Neural progenitor cell (in vitro differentiated cells): ENCODE results near the gene ZNF732. TPM values are rescaled to one million over a fixed set of nuclear protein-coding genes. Genes with fewer than 3 reads are reported as not detected.
"Not testable (repeated sequence)": the region's sequence is repeated elsewhere in the genome, so short reads cannot be mapped to it uniquely, and the experiment has no call there.

ENCODE experiments used
- DNase-seq: peaks from one replicate; pipeline ENCODE4 v3.0.0-alpha.2; 2016; ENCODE audit warnings: low spot score
- H2AFZ ChIP-seq: fragments of 200-600 bp; sonication (generic); replicated peaks from 2 replicates; pipeline ENCODE4 v1.6.1; 2016; ENCODE audit warnings: antibody characterized with exemption
- H3F3A ChIP-seq: fragments of 200-600 bp; sonication (generic); 2 replicates; pipeline ENCODE4 v1.6.1; 2016; ENCODE audit warnings: antibody characterized with exemption, low read depth
- H3K27ac ChIP-seq: fragments of 200-600 bp; sonication (generic); 2 replicates; pipeline ENCODE4 v1.5.1; 2016; ENCODE audit warnings: mild to moderate bottlenecking
- H3K27me3 ChIP-seq: fragments of 200-600 bp; sonication (generic); 2 replicates; pipeline ENCODE4 v1.6.1; 2016; ENCODE audit warnings: mild to moderate bottlenecking, moderate library complexity
- H3K36me3 ChIP-seq: fragments of 200-600 bp; sonication (generic); 2 replicates; pipeline ENCODE4 v1.5.1; 2016
- H3K4me1 ChIP-seq: fragments of 200-600 bp; sonication (generic); 2 replicates; pipeline ENCODE4 v1.6.1; 2016; ENCODE audit warnings: mixed run types
- H3K4me2 ChIP-seq: fragments of 200-600 bp; sonication (generic); 2 replicates; pipeline ENCODE4 v1.6.1; 2016
- H3K4me3 ChIP-seq: fragments of 200-600 bp; sonication (generic); 2 replicates; pipeline ENCODE4 v1.5.1; 2016
- H3K79me2 ChIP-seq: fragments of 200-600 bp; sonication (generic); 2 replicates; pipeline ENCODE4 v1.6.1; 2016; ENCODE audit warnings: low read depth
- H3K9ac ChIP-seq: fragments of 200-600 bp; sonication (generic); 2 replicates; pipeline ENCODE4 v1.6.1; 2016
- H3K9me3 ChIP-seq: fragments of 200-600 bp; sonication (generic); 2 replicates; pipeline ENCODE4 v1.5.1; 2016; ENCODE audit warnings: low read depth
- H4K20me1 ChIP-seq: fragments of 200-600 bp; sonication (generic); 2 replicates; pipeline ENCODE4 v1.6.1; 2016; ENCODE audit warnings: low read depth
- H3K27ac Mint-ChIP-seq: 3 replicates; pipeline ENCODE4 v1.8.0; 2021; ENCODE audit warnings: mixed read lengths
- H3K27me3 Mint-ChIP-seq: 2 replicates; pipeline ENCODE4 v1.8.0; 2022; ENCODE audit warnings: low read depth, mild to moderate bottlenecking, inconsistent platforms, moderate library complexity, mixed read lengths; ENCODE audit not compliant: insufficient read depth
- H3K36me3 Mint-ChIP-seq: 3 replicates; pipeline ENCODE4 v1.8.0; 2021; ENCODE audit warnings: mixed read lengths
- H3K4me1 Mint-ChIP-seq: 3 replicates; pipeline ENCODE4 v1.8.0; 2021; ENCODE audit warnings: mixed read lengths
- H3K4me3 Mint-ChIP-seq: 3 replicates; pipeline ENCODE4 v1.8.0; 2021; ENCODE audit warnings: mild to moderate bottlenecking, moderate library complexity, mixed read lengths
- H3K9me3 Mint-ChIP-seq: 3 replicates; pipeline ENCODE4 v1.8.0; 2020; ENCODE audit warnings: mixed read lengths
- CTCF ChIP-seq: fragments of 200-600 bp; sonication (generic); IDR thresholded peaks from 2 replicates; pipeline ENCODE4 v1.5.1; 2017; ENCODE audit warnings: antibody characterized with exemption, mild to moderate bottlenecking
- EZH2 ChIP-seq: fragments of 200-600 bp; sonication (generic); IDR thresholded peaks from 2 replicates; pipeline ENCODE4 v1.6.1; 2017; ENCODE audit warnings: antibody characterized with exemption, mild to moderate bottlenecking, moderate library complexity
- EZH2phosphoT487 ChIP-seq: fragments of 200-600 bp; sonication (generic); IDR thresholded peaks from 2 replicates; pipeline ENCODE4 v1.6.1; 2017; ENCODE audit warnings: antibody characterized with exemption
- total RNA-seq: library from RNA; depleted of rRNA; stranded (reverse); fragments of >200 nt; gene quantifications from 2 replicates; pipeline ENCODE4 v1.2.3, GENCODE V29; 2015; ENCODE audit warnings: low replicate concordance

The ZNF732 gene
- total RNA-seq, 1 donor from 2014 or later = not detected

- Histone ChIP-seq H3K36me3 (no peaks in the 10 kb centered on the region), H3K4me1 (no peaks in the 10 kb centered on the region), H3K27me3 (no peaks in the 10 kb centered on the region), H3K27ac (no peak overlapping the region), H3K9me3 (peaks cover 65% of the 10 kb centered on the region), H3K4me3 (no peak overlapping the region), H4K20me1 (no peaks in the 10 kb centered on the region), H3F3A (no peaks in the 10 kb centered on the region), H2AFZ (no peak overlapping the region), H3K9ac (no peak overlapping the region), H3K79me2 (no peaks in the 10 kb centered on the region), H3K4me2 (no peak overlapping the region)
- H3K27me3 Mint-ChIP-seq = peaks cover 2% of the 10 kb centered on the region
- H3K4me3 Mint-ChIP-seq = no peak overlapping the region
- no peak for DNase-seq
- TF ChIP-seq EZH2phosphoT487 (no peak), EZH2 (no peak), CTCF (no peak)
- H3K4me1 Mint-ChIP-seq = no peaks in the 10 kb centered on the region
- peaks cover 4% of the 10 kb centered on the region for H3K36me3 Mint-ChIP-seq
- no peak overlapping the region for H3K27ac Mint-ChIP-seq
- peaks cover 57% of the 10 kb centered on the region for H3K9me3 Mint-ChIP-seq
Measured at GRCh38 chr4:271492-272103, 33.7 kb downstream of the ZNF732 start.

DNA sequence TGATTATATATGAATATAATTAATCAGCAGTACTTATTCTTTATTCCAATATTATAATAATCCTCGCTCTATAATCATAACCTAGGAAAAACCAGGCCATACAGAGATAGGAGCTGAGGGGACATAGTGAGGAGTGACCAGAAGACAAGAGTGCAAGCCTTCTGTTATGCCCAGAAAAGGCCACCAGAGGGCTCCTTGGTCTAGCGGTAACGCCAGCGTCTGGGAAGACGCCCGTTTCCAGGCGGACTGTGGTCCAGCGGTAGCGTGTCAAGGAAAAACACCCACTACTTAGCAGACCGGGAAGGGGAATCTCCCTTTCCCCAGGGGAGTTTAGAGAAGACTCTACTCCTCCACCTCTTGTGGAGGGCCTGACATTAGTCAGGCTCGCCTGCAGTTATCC lies 46.0 kb downstream of the ZNF732 start:
- DNase-seq = peak; percentile 39
- peaks cover 62% of the 10 kb centered on the region for H3K9me3 Mint-ChIP-seq
- H3K36me3 Mint-ChIP-seq, H3F3A ChIP-seq, H3K27me3 Mint-ChIP-seq, H3K27ac Mint-ChIP-seq, H3K4me1 Mint-ChIP-seq, H3K4me2 ChIP-seq, H3K4me3 Mint-ChIP-seq, H3K79me2 ChIP-seq, H3K27ac ChIP-seq, H4K20me1 ChIP-seq, H3K4me1 ChIP-seq, H2AFZ ChIP-seq, H3K27me3 ChIP-seq, H3K36me3 ChIP-seq, H3K9ac ChIP-seq, H3K4me3 ChIP-seq: not testable (repeated sequence)
- H3K9me3 ChIP-seq = peaks cover 41% of the 10 kb centered on the region
- peak; percentile 48 for TF ChIP-seq CTCF

GRCh38 chr4:256492-256891 lies 48.8 kb downstream of the ZNF732 start:
- no peak for TF ChIP-seq EZH2
- TF ChIP-seq CTCF = no peak
- no peak for TF ChIP-seq EZH2phosphoT487
- Histone ChIP-seq H3K4me3 (no peak overlapping the region), H3K36me3 (peaks cover 17% of the 10 kb centered on the region), H3F3A (no peaks in the 10 kb centered on the region), H3K4me1 (no peaks in the 10 kb centered on the region), H3K27me3 (no peaks in the 10 kb centered on the region), H3K4me2 (no peak overlapping the region), H3K27ac (no peak overlapping the region), H3K79me2 (no peaks in the 10 kb centered on the region), H4K20me1 (no peaks in the 10 kb centered on the region), H3K9me3 (peaks cover 67% of the 10 kb centered on the region), H2AFZ (no peak overlapping the region), H3K9ac (no peak overlapping the region)
- peaks cover 62% of the 10 kb centered on the region for H3K9me3 Mint-ChIP-seq
- H3K27ac Mint-ChIP-seq = no peak overlapping the region
- no peak overlapping the region for H3K4me3 Mint-ChIP-seq
- DNase-seq = no peak
- H3K27me3 Mint-ChIP-seq = peaks cover 3% of the 10 kb centered on the region
- H3K4me1 Mint-ChIP-seq = no peaks in the 10 kb centered on the region
- no peaks in the 10 kb centered on the region for H3K36me3 Mint-ChIP-seq
